Measurements from ENCODE around the gene AHCYL2. TPM values are rescaled to one million over a fixed set of nuclear protein-coding genes. Genes with fewer than 3 reads are reported as not detected.
"Not testable (repeated sequence)": the region's sequence is repeated elsewhere in the genome, so short reads cannot be mapped to it uniquely, and the experiment has no call there.

AHCYL2 gene
- total RNA-seq, 2 experiments from 2014 or later, result 18.5 to 21.0 TPM

DNA sequence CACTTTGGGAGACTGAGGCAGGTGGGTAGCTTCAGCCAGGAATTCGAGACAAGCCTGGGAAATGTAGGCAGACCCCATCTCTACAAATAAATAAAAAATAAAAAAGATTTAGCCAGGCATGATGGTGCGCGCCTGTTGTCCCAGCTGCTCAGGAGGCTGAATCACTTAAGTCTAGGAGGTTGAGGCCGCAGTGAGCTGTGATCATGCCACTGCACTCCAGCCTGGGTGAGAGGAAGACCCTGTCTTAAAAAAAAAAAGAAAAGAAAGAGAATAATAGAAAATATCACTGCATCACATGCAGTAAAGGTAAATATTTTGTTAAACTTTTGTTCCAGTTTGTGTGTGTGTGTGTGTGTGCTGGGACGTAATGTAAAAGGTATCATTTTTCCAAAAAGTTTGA, 212.4 kb downstream of the AHCYL2 start:
- CTCF ChIA-PET, result interaction anchor here (0.5 kb wide), 1 partner anchor 610 kb away, joined by 3 read pairs; no protein-coding TSS in a partner anchor
- Mint-ChIP-seq H3K9me3 (no peaks in the 10 kb centered on the region), H3K27me3 (peaks cover 6% of the 10 kb centered on the region), H3K36me3 (ENCODE audit: low read depth) (peaks cover 26% of the 10 kb centered on the region), H3K27ac (no peak overlapping the region), H3K4me3 (no peak overlapping the region), H3K4me1 (peaks cover 55% of the 10 kb centered on the region)
- no peak for DNase-seq
- POLR2A ChIA-PET, result no interaction called here

DNA sequence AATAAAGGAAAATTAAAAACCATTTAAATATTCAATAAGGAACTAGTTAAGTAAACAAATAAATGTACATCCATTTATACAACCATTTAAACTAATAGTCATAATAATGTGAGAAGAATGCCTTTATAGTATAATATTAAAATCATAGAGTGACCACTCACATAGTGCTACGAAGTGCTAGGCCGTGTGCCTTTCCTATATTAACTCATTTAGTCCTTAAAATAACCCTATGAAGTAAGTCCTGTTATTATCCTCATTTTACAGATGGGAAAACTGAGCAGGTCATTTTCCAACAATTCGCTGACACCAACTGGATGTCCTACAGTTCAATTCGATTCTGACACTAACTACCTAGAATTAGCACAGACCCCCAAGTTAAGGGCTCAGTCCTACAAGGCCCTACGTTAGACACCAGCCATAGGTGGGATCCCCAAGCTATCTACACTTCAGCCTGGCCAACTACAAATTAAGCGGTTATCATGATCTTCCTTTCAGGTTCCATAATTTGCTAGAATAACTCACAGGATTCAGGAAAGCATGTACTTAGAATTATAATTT, 213.5 kb downstream of the AHCYL2 start:
- POLR2A ChIA-PET, result interaction anchor here (1.2 to 1.4 kb wide), 3 partner anchors 10 to 498 kb away, joined by 3 to 7 read pairs (median 4); no protein-coding TSS in a partner anchor
- CTCF ChIA-PET, result interaction anchor here (0.6 to 2.3 kb wide), 2 partner anchors 70 to 215 kb away, joined by 4 to 18 read pairs; no protein-coding TSS in a partner anchor
- peaks cover 48% of the 10 kb centered on the region for H3K4me1 Mint-ChIP-seq
- peak overlapping the region; percentile 57 for H3K4me3 Mint-ChIP-seq
- peaks cover 31% of the 10 kb centered on the region for H3K36me3 Mint-ChIP-seq (ENCODE audit: low read depth)
- H3K9me3 Mint-ChIP-seq, result no peaks in the 10 kb centered on the region
- peak overlapping the region; percentile 78 for H3K27ac Mint-ChIP-seq
- H3K27me3 Mint-ChIP-seq, result no peaks in the 10 kb centered on the region
- DNase-seq, result no peak

DNA sequence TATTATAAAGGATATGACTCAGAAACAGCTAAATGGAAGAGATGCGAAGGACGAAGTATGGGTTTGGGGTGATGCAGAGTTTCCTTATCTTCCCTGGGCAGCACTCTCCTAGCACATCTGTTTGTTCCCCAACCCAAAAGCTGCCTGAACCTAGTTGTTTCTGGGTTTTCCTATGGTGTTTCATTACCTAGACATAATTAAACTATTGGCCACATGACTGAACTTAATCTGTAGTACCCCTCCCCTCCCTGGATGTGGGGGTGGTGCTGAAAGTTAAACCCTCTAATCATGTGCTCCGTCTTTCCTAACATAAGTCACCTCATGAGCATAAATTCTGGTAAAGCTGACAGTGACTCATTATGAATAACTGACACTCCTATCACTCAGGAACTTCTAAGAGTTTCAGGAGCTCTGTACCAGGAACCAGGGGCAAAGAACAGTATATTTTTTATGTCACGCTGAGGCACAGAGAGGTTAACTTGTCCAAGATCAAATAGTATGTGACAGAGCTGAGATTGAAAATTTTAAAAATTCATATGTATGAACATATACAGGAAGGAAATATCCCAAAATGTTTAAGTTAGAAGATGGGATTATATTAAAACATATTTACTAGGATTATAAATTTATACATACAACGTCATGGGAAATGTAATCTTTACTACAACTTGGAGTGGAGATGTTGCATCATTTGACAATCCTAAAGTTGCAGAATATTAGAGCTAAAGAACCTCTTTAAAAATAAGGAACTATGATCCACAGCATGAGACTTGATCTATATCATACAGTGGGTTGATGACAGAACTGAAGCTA, 214.2 kb downstream of the AHCYL2 start:
- no peaks in the 10 kb centered on the region for H3K27me3 Mint-ChIP-seq
- peak overlapping the region; percentile 57 for H3K4me3 Mint-ChIP-seq
- peaks cover 37% of the 10 kb centered on the region for H3K36me3 Mint-ChIP-seq (ENCODE audit: low read depth)
- H3K9me3 Mint-ChIP-seq, result no peaks in the 10 kb centered on the region
- peak; percentile 32 for DNase-seq
- POLR2A ChIA-PET, result interaction anchor here (0.6 to 1.4 kb wide), 4 partner anchors 9 to 499 kb away, joined by 3 to 7 read pairs (median 4); no protein-coding TSS in a partner anchor
- CTCF ChIA-PET, result interaction anchor here (0.6 to 2.3 kb wide), 4 partner anchors 12 to 220 kb away, joined by 4 to 18 read pairs (median 4); no protein-coding TSS in a partner anchor
- H3K27ac Mint-ChIP-seq, result peak overlapping the region; percentile 78
- H3K4me1 Mint-ChIP-seq, result peaks cover 47% of the 10 kb centered on the region

DNA sequence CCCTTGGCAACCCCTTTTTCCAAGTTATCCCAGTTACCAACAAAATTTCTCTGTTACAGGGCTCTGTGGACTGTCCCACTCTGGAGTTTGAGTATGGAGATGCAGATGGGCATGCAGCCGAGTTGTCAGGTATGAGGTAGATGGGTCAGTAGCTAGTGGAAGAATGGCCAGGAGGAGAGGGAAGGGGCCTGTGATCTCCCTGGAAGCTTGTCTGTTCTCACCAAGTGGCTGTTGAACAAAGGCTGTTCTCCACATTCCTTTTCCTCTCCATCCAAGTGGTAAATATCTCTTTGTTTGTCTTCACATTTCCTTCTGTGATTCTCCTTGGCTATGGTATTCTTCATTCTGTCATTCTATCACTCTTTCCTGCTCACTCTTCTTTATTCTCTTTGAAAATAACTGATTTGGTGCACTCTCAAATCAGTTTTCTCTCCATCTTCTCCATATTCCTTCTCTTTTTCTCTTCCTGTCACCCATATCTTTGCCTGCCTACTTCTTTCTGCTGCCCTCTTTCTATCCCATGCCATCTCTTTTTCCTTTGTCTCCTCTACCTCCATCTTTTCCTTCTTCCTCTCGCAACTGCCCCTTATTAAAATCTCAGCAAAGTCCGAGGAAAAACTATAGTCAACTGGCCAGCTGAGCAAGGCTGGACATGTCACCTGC, 215.3 kb downstream of the AHCYL2 start:
- CTCF ChIA-PET, result interaction anchor here (1.0 to 2.3 kb wide), 3 partner anchors 64 to 221 kb away, joined by 3 to 18 read pairs (median 4); no protein-coding TSS in a partner anchor
- H3K27me3 Mint-ChIP-seq, result no peaks in the 10 kb centered on the region
- POLR2A ChIA-PET, result no interaction called here
- H3K9me3 Mint-ChIP-seq, result no peaks in the 10 kb centered on the region
- no peak overlapping the region for H3K4me3 Mint-ChIP-seq
- no peak for DNase-seq
- H3K36me3 Mint-ChIP-seq (ENCODE audit: low read depth), result peaks cover 47% of the 10 kb centered on the region
- peak overlapping the region; percentile 12 for H3K27ac Mint-ChIP-seq
- H3K4me1 Mint-ChIP-seq, result peaks cover 45% of the 10 kb centered on the region

DNA sequence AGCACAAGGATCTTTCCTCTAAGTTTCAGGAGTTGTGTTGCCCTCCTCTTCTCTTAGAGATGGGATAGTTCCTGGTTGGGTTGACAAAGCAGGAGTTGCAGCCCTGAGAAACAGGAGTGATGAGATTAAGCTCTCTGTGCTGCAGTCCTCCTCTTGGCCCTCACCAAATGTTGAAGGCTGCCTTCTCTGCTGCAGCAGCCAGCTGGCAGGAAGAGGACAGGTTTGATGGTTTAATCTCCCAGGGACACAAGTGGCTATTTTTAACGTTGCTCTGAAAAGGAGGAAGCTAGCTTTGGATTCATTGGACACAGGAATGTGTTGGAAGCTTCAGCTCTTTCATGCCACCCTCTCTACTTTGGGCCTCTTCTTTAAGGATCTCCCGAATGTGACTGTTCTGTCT, 218.8 kb downstream of the AHCYL2 start:
- no peaks in the 10 kb centered on the region for H3K27me3 Mint-ChIP-seq
- ChIA-PET CTCF (interaction anchor here (1.0 to 1.4 kb wide), 3 partner anchors 74 to 145 kb away, joined by 3 to 4 read pairs (median 3); no protein-coding TSS in a partner anchor), POLR2A (no interaction called here)
- H3K36me3 Mint-ChIP-seq (ENCODE audit: low read depth), result peaks cover 77% of the 10 kb centered on the region
- H3K4me3 Mint-ChIP-seq, result no peak overlapping the region
- H3K27ac Mint-ChIP-seq, result no peak overlapping the region
- peaks cover 4% of the 10 kb centered on the region for H3K9me3 Mint-ChIP-seq
- no peak for DNase-seq
- H3K4me1 Mint-ChIP-seq, result peaks cover 22% of the 10 kb centered on the region

DNA sequence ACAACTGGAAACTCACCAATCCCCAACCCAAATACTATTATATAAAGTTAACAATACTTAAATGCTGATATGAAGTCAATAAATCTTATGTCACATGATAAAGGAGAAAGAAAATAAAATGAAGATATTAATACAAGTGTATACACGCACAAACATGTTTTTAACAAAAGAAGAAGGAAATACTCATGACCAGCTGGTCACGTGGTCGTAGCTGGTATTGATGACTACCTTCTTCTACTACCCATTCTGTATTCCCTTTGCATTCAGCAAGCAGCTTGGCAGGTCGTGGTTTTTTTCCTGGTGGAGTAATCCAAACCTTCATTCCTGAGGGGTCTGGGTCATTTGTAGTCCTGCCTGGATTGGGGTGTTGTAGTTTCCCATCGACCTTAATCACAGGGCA, 219.9 kb downstream of the AHCYL2 start:
- H3K36me3 Mint-ChIP-seq (ENCODE audit: low read depth), result peaks cover 82% of the 10 kb centered on the region
- CTCF ChIA-PET, H3K27me3 Mint-ChIP-seq, H3K4me3 Mint-ChIP-seq, H3K27ac Mint-ChIP-seq, DNase-seq, H3K9me3 Mint-ChIP-seq, POLR2A ChIA-PET: not testable (repeated sequence)
- H3K4me1 Mint-ChIP-seq, result peaks cover 12% of the 10 kb centered on the region

DNA sequence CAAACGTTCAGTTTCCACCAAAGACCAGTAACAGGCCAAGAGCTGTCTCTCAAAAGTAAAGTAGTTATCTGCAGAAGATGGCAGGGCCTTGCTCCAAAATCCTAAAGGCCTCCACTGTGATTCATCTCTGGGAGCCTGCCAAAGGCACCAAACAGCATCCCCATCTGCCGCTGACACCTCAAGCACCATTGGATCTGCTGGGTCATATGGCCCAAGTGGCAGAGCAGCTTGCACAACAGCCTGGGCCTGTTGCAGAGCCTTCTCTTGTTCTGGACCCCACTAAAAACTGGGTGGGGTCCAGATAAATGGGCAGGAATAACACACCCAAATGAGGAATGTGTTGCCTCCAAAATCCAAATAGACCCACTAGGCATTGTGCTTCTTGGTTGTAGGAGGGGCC, 222.1 kb downstream of the AHCYL2 start:
- H3K27ac Mint-ChIP-seq, CTCF ChIA-PET, POLR2A ChIA-PET, H3K27me3 Mint-ChIP-seq, H3K4me1 Mint-ChIP-seq, H3K9me3 Mint-ChIP-seq, H3K4me3 Mint-ChIP-seq, DNase-seq: not testable (repeated sequence)
- H3K36me3 Mint-ChIP-seq (ENCODE audit: low read depth), result peaks cover 84% of the 10 kb centered on the region

DNA sequence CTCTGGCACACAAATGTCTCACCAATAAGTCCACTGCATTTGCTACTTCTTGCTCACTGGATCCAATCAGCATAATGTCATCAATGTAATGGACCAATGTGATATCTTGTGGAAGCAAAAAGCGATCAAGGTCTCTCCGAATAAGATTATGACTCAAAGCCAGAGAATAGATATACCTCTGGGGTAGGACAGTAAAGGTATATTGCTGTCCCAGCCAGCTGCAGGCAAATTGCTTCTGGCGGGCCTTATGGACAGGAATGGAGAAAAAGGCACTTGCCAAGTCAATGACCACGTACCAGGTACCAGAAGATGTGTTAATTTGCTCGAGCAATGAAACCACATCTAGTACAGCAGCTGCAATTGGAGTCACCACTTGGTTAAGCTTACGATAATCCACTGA, 222.6 kb downstream of the AHCYL2 start:
- POLR2A ChIA-PET, result interaction anchor here (0.9 to 1.3 kb wide), 2 partner anchors 8 to 13 kb away, joined by 3 to 4 read pairs; partner anchors contain the start of gene STRIP2

DNA sequence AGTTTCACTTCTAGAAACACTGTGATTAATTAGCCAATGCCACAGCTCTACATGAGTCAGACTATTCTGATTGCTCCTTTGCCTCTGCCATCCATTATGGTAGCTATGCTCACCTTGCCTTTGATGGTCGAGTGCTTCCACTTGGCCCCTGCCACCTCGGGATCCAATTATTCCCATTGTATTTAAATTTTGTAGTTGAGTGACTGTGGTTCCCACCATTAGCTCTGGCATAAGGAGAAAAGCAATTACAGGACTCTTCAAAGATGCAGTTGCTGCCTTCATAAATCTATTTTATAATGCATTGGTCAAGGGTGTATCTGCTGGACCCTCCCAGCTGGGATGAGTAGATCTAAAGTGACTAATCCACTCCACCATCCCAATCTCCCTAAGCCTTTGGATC, 223.8 kb downstream of the AHCYL2 start:
- H3K4me3 Mint-ChIP-seq, H3K4me1 Mint-ChIP-seq, H3K9me3 Mint-ChIP-seq, CTCF ChIA-PET, DNase-seq, H3K27me3 Mint-ChIP-seq, H3K27ac Mint-ChIP-seq: not testable (repeated sequence)
- peaks cover 88% of the 10 kb centered on the region for H3K36me3 Mint-ChIP-seq (ENCODE audit: low read depth)
- POLR2A ChIA-PET, result interaction anchor here (1.3 kb wide), 1 partner anchor 10 kb away, joined by 4 read pairs; no protein-coding TSS in a partner anchor

More for the DNA sequence above, 222.6 kb downstream of the AHCYL2 start:
- H3K27ac Mint-ChIP-seq, H3K4me1 Mint-ChIP-seq, H3K4me3 Mint-ChIP-seq, DNase-seq, H3K9me3 Mint-ChIP-seq, CTCF ChIA-PET, H3K27me3 Mint-ChIP-seq: not testable (repeated sequence)
- H3K36me3 Mint-ChIP-seq (ENCODE audit: low read depth), result peaks cover 86% of the 10 kb centered on the region

DNA sequence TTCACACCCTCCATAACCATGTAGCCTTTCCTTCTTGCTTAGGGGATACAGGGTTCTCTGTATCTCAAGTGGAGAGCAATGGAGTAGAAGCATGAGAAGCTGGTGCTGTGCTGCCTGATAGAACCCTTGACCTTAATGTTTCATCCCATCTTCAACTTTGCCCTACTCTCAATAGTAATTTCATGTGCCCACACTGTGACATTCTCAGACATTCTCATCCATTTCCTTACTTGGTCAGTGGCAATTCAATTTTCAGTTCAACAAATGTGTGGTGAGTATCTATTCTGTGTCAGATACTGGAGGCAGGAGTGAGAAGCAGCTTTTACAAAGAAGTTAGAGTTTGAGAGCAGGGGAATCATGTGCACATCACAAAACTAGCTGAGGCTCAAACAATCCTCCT, 225.5 kb downstream of the AHCYL2 start:
- H3K27ac Mint-ChIP-seq, result no peak overlapping the region
- no peaks in the 10 kb centered on the region for H3K27me3 Mint-ChIP-seq
- ChIA-PET POLR2A (no interaction called here), CTCF (no interaction called here)
- H3K4me1 Mint-ChIP-seq, result no peaks in the 10 kb centered on the region
- peaks cover 10% of the 10 kb centered on the region for H3K9me3 Mint-ChIP-seq
- H3K36me3 Mint-ChIP-seq (ENCODE audit: low read depth), result peaks cover 81% of the 10 kb centered on the region
- no peak overlapping the region for H3K4me3 Mint-ChIP-seq
- no peak for DNase-seq

DNA sequence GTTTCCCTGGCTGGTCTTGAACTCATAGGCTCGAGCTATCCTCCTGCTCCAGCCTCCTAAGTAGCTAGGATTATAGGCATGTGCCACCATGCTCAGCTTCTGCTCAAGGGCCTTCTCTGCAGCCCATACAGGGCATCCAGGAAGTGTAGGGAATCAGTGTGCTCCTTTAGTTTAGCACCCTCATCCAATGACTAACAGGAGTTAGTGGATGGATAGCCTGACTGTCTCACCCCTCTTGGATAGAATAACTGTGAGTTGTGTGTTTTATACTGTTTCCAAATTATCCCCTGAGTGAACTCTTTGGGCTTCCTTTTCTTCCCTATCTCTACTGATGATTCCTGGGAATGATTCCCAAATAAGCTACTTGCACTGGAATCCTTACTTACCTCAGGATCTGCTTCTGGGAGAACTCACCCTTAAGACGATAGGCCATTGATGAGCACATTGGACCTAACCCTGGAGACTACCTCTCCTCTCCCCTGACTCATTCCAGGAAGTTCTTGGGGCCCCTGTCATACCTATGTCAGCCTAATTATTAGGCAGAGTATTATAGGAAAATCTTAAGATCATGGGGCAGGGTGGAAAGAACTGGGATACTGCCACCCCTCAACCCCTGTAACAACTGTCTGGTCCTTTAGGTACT, 227.9 kb downstream of the AHCYL2 start:
- ChIA-PET POLR2A (interaction anchor here (1.5 to 2.7 kb wide), 2 partner anchors 9 to 19 kb away, joined by 3 to 5 read pairs; partner anchors contain the start of gene STRIP2), CTCF (interaction anchor here (1.1 to 1.5 kb wide), 2 partner anchors 12 to 109 kb away, joined by 3 to 4 read pairs; no protein-coding TSS in a partner anchor)
- no peak for DNase-seq
- Mint-ChIP-seq H3K27ac (no peak overlapping the region), H3K27me3 (no peaks in the 10 kb centered on the region), H3K4me1 (no peaks in the 10 kb centered on the region), H3K4me3 (no peak overlapping the region), H3K9me3 (peaks cover 10% of the 10 kb centered on the region), H3K36me3 (ENCODE audit: low read depth) (peaks cover 70% of the 10 kb centered on the region)

DNA sequence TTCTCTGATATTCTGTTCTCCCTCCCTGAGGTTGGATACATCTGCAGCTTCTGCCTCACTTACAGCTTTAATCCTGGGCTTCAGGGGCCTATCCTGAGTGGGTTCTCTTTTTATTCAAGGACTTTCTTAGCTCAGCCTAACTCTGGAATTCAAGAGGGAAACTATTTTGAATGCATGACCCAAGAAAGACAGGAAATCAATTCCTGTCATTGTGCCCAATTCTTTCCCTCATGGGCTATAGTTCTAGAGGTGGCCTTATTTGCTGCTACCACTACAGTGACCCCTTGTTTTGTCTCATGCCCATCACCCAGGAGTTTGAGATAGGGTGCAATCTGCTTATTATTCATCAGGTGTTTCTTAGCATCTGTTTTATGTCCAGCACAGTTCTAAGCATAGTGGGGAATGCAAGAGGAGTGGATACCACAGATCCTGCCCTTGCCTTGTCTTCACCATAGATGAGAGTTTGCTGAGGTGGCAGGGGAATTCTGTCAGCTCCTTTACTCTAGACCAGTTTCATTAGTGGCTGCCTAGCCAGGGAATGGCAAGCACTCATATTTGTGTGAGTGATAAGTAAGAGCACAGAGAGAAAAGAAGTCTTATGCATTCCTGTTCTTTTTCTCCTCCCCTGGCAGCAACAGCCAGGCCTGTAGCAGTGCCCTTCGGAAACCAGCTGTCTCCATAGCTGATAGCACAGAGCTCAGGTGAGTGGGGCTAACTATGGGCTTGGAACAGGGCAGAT, 228.8 kb downstream of the AHCYL2 start:
- H3K27ac Mint-ChIP-seq, result no peak overlapping the region
- peaks cover 5% of the 10 kb centered on the region for H3K9me3 Mint-ChIP-seq
- ChIA-PET POLR2A (interaction anchor here (1.3 to 2.7 kb wide), 3 partner anchors 8 to 20 kb away, joined by 3 to 5 read pairs (median 3); partner anchors contain the start of gene STRIP2), CTCF (interaction anchor here (1.5 kb wide), 1 partner anchor 110 kb away, joined by 4 read pairs; no protein-coding TSS in a partner anchor)
- no peaks in the 10 kb centered on the region for H3K27me3 Mint-ChIP-seq
- H3K4me3 Mint-ChIP-seq, result no peak overlapping the region
- H3K36me3 Mint-ChIP-seq (ENCODE audit: low read depth), result peaks cover 69% of the 10 kb centered on the region
- H3K4me1 Mint-ChIP-seq, result no peaks in the 10 kb centered on the region
- DNase-seq, result no peak

Data from activated CD4-positive, alpha-beta memory T cell treated with anti-CD3 and anti-CD28 coated beads, Interleukin-2, amount 10 ng/mL, durations not matched to agents 7 days and 5 days (primary cell).